Fibroblast of skin of right quadriceps (primary cell): ENCODE data around the gene PPP6R1.

Experiments used
- DNase-seq: peaks from one replicate; pipeline ENCODE4 v3.0.0-alpha.2; 2013

The PPP6R1 gene, protein sequence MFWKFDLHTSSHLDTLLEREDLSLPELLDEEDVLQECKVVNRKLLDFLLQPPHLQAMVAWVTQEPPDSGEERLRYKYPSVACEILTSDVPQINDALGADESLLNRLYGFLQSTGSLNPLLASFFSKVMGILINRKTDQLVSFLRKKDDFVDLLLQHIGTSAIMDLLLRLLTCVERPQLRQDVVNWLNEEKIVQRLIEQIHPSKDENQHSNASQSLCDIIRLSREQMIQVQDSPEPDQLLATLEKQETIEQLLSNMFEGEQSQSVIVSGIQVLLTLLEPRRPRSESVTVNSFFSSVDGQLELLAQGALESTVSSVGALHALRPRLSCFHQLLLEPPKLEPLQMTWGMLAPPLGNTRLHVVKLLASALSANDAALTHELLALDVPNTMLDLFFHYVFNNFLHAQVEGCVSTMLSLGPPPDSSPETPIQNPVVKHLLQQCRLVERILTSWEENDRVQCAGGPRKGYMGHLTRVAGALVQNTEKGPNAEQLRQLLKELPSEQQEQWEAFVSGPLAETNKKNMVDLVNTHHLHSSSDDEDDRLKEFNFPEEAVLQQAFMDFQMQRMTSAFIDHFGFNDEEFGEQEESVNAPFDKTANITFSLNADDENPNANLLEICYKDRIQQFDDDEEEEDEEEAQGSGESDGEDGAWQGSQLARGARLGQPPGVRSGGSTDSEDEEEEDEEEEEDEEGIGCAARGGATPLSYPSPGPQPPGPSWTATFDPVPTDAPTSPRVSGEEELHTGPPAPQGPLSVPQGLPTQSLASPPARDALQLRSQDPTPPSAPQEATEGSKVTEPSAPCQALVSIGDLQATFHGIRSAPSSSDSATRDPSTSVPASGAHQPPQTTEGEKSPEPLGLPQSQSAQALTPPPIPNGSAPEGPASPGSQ

DNA sequence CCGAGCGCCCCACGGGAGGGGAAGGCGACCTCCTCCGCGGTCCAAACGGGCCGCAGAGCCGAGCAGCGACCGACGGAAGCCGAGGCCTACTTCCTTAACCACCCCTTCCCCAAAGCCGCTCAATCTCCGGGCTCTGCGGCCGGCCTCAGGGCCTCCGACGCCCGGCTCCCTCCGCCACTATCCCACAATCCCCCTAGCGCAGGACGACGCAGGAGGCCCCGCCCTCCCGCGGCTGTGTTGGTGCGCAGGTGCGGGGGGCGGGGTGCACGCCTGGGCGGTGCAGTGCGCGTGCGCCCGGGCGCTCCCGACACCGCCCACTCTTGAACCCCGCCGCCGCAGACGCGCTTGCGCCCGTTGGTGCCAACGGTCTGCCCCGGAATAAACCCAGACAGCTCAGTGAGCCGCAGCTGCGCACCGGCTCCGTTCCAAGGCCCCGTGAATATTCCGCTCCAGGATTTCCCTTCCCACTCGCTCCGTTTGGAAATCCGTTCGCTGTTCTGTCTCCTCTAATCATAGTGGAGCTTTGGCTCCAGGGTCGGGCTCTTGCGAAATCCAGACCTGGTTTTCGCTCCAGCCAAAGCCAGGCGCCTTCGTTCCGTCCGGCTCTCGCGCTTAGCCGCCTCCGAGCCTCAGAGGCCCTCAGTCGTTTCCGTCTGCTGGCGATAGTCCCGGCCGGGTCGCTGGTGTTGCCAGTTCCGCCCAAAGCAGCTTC is at the start of gene PPP6R1:
PPP6R1 (minus strand) TSS at position 190 of the 712 bp plus-strand sequence. CDS start 11,914 bp downstream, outside the sequence.
- peak; percentile 100 for DNase-seq

DNA sequence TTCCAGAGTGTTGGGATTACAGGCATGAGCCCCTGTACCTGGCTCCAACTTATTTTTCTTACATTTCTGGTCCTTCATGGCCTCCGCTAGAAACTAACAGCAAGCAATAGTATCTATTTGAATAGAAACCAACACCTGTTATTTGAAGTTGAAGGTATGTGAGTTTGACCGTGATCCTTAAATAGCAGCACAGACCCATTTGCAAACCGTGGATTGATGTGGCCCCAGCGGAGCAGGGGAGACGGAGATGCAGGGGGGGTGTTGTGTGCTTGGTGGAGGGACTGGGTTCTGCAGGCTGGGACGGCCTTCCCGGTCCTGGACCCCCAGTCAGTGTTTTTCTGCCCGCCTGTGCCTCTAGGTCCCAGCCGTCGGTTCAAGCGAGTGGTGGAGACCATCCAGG is 49.5 kb upstream of the PPP6R1 start:
- DNase-seq: no peak

DNA sequence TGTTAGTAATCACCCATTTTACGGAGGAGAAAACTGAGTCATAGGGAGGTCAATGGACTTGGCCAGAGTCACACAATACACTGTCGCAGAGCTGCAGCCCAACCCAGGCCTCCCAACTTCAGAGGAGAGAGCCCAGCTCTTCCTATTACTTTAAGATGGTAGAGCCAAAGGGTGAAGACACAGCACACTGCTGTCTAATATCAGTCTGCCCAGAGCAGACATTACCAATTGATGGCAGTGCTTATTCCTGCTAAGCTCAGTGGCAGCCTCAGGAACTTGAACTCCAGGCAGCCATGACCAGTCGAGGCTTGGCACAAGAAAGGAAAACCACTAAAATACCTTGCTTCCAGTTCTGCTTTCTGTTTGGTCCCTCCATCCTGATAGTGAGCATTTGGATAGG is 47.9 kb upstream of the PPP6R1 start:
- no peak for DNase-seq

DNA sequence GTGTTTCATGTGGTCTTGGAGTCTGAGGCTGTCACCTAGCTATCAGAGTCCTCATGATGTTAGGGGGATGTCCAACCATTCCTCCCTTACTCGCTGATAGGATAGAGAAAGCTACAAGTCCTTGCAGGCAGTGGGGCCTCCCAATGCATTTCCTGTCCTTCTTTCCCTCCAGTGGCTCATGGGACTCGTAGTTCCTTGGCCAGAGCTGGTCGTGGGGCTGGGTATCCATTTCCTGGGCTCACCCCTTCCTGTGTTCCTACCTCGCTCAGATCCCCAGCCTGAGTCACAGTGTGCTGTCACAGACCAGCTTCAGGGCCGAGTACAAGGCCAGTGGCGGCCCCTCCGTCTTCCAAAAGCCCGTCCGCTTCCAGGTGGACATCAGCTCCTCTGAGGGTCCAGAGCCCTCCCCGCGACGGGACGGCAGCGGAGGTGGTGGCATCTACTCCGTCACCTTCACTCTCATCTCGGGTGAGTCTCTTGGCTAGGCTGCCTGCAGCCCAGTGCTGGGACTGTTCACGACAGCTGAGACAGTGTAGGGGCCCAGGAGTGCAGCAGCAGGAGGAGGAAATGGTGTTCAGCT is 47.3 kb upstream of the PPP6R1 start:
- no peak for DNase-seq

DNA sequence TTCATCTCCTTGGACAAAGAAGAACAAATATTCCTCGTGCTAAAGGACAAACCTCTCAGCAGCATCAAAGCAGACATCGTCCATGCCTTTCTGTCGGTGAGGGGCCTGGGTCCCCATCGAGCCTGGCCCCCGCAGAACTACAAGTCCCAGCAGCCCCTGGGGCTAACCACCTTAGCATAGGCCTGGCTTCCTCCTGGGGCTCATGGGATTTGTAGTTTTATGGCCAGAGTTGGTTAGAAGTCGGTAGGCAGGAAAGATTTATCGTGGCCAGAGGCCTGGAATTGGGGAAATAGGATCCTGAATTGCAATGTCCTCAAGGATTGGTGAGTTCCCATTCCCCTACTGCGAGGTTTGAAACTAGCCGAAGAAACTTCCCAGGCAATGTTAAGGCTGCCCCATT is 46.7 kb upstream of the PPP6R1 start:
- no peak for DNase-seq

DNA sequence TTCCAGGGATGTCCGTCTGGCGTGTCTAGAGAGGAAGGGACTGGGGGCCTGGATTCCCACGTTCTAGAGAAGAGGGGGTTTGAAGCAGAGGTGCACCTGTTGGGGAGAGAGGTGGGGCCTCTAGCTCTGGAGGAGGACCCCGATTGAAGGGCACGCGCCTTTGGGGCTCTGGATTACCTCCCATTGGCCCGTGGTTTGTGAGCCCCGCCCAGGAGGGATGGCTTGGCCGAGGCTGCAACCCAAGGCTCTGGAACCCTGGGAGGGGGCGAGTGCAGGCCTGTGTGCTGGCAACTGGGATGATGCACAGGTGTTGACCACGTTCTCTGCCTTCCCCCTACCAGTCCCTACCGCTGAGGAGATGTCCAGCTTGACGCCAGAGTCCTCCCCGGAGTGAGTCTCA is 46.2 kb upstream of the PPP6R1 start:
- no peak for DNase-seq

DNA sequence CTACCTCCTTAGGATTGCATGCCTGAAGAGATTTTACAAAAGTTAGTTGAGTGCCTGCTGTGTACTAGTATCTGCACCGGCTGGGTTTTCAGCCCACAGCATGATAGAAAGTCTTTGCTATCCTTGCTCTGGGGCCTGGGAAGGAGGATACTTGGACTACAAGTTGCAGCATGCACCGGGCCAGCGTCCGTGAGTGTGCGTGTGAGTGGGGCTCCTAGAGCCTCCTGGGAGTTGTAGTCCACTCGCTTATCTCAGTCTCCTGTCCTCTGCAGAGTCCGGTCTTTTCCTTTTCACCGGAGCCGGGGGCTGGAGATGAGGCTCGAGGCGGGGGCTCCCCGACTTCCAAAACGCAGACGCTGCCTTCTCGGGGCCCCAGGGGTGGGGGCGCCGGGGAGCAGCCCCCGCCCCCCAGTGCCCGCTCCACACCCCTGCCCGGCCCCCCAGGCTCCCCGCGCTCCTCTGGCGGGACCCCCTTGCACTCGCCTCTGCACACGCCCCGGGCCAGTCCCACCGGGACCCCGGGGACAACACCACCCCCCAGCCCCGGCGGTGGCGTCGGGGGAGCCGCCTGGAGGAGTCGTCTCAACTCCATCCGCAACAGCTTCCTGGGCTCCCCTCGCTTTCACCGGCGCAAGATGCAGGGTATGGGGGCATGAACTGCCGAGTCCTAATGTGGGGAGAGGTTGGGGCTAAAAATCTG is 45.6 kb upstream of the PPP6R1 start:
- no peak for DNase-seq

DNA sequence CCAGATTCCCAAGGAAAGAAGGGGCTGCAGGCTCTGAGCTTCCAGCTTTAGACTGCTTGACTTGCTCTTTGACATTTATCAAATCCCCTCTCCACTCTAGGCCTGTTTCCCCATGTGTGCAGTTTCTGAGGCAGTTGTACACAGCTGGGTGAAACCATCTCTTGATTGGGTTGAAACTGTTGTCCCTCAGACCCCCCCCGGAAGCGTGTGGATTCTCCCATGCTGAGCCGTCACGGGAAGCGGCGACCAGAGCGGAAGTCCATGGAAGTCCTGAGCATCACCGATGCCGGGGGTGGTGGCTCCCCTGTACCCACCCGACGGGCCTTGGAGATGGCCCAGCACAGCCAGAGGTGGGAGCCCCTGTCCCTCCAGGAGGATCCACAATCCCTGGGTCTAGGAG is 44.7 kb upstream of the PPP6R1 start:
- no peak for DNase-seq

DNA sequence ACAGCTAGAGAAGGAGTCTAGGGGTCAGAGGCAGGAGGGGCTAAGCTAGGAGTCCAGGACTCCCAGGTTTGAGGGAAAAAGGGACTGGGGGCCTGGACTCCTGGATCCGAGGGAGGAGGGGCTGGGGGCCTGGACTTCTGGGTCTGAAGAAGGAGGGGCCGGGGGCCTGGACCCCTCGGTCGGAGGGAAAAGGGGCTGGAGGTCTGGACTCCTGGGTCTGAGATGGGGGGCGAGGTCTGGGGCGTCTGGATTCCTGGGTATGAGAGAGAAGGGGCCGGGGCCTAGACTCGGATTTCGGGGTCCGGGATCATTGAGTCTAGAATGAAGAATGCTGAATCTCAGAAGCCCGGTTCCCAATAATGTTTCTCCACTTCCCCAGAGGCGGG is 43.5 kb upstream of the PPP6R1 start:
- DNase-seq: no peak

DNA sequence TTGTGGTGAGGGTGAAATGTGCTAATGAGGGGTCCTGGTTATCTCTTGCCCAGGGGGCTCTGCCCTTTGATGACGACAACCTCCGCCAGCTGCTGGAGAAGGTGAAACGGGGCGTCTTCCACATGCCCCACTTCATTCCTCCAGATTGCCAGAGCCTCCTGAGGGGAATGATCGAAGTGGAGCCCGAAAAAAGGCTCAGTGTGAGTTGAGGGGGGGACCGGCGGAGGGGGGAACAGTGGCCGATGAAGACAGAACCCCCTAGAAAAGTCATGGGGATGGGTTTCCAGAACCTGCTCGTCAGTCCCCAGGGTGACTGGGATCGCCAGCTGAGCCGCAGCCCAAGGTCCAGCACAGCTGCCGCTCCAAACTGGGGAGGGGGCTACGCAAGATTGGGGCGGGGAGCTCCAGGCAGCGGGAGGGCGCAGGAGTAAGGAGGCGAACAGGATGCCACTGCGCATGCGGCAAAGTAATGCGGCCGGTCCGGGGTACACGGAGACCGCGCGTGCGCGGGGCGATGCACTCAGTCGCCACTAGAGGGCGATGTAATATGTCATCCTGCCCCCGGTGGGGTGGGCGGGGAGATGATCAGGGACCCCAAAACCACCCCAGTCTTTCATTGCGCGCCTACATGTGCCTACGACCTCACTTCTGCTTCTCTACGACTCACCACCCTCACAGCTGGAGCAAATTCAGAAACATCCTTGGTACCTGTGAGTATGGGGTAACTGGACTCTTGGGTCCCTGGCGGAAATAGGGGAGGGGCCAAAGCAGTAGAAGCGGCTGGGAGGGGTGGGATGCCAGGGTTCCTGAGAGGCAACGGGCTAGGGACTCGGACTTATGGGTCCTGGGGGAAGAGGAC is 42.9 kb upstream of the PPP6R1 start:
- DNase-seq: peak; percentile 68

DNA sequence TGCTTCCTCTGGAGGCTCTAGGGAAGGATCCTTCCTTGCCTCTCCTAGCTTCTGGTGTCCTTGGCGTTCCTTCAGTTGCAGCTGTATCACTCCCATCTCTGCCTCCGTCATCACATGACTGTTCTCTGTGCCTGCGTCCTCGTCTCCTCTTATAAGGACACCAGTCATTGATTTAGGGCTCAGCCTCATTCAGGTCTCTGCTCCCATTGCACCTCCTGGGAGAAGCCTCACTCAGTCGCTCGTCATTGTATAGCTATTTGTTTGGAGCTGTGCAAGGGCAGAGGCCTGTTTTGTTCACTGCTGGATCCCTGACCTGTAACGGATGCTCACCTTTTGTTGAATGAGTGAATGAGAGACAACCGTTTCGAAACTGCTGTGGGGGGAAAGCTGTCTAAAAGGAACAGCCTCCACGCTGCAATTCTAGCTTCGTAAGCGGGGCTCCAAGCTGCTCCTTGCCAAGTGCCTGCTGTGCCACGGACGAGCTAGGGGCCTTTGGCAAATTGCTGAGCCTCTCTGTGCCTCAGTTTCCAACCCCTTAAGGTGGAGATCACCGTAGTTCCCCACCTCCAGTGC is 42.2 kb upstream of the PPP6R1 start:
- DNase-seq: no peak

DNA sequence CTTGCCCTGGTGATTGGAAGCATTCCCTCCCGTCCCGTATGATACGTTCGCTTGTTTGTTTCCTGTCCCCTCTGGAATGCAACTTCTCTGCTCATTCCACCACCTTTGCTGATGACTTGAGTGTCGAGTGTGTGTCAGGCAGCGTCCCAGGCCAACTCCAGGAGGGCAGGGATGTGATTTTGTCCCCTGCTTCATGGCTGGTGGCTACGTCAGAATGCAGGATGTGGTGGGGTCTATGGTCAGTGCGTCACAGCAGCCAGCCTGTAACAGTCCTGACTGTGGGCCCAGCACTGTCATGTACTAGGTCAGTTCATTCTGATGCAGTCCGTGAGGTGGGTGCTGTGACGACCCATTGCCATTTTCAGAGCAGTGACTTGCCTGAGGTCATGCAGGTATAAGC is 41.2 kb upstream of the PPP6R1 start:
- DNase-seq: no peak

DNA sequence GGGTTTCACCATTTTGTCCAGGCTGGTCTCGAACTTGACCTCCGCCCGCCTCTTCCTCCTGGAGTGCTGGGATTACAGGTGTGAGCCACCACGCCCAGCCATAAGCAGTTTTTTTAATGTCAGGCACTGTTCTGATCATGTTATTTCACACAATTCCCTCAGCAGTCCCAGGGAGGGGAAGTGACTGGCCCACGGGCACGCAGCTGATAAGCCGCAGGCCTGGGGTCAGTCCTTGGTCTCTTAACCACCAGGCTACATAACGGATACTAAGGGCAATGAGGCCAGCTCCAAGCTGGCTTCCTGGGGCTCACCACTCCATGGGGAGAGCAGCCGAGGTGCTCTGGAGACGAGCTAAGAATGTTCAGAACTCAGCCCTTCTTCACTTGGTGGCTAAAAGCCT is 38.5 kb upstream of the PPP6R1 start:
- no peak for DNase-seq

DNA sequence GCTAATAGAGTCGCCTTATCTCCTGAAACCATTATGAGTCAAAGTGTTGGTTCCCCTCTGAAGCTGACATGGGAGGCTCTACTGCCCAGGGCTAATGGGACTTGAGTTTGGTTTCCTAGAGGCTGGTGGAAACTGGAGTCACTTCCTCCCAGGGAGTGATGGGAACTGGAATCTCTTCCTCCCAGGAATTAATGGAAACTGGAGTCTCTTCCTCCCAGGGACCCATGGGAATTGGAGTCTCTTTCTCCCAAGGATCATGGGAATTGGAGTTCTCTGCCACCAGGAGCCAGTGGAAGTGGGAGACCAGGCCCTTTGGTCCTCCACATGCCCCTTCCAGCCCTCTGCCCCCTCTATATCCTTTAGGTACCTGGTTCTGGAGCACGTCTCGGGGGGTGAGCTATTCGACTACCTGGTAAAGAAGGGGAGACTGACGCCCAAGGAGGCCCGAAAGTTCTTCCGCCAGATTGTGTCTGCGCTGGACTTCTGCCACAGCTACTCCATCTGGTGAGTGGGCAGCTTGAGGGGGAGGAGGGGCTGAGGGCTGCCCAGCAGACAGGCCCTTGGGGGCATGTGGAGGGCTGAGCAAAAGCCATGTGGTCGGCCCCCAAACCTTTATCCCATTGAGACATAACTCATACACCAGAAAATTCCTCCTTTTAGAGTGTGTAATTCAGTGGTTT is 30.4 kb upstream of the PPP6R1 start:
- DNase-seq: no peak

DNA sequence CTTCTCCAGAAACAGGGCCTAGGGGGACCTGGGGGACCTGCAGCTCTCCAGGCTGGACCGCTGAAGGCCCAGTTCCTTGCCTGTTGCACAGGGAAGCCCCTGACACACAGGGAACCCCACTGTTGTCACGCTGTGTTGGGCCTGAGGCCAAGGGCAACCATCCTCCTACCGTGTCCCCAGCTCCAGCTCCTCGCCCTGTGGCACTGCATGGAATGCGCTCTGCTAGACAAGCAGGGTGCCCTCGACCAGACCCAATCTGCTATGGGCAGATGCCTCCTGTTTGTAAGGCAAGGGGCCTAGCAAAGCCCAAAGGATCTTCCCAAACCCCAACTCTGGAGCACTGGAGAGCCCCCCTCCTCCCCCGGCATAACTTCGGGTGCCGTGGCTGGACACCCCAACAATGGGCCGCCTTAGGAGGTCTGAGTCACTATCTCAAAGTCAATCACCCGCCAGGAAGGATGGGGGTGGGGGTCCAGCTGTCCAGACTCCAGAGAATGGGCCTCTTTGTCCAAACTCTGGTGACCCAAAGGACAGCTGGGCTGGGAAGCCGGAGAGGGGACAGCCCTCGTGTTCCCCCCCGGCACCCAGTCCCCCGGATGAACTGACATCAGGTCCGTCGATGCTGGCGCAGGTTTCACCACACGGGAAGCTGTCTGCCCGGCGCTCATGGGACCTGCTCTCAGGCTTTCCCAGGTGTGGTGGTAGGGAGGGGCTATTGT is 28.7 kb upstream of the PPP6R1 start:
- DNase-seq: no peak

DNA sequence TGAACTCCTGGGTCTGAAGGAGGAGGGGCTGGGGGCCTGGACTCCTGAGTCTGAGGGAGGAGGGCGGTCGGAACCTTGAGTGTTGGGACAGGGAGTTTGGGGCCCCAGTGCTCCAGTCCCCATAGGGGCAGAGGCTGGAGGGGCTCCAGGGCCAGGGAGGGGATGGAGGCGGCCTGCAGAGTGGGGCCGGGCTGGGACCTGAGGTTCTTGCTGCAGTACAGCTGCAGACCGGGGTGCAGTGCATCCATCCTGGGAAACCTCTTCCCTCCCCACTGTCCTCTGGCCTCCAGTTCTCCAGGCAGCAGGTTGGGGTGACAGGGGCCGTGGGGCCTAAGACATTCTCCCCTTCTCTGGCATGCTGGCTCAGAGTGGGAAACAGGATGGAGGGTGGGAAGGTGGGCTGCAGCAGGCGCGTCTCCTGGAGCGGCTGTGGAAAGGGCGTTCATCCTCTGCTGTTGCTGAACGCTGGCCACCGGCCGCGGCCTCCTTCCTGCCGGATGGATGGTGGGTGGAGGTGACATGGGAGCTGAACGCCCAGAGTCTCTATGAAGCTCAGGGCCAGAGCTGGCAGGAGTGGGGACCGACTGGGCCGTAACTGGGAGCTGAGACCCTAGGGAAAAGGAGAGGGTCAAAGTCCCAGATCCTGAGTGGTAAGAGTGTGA is 26.5 kb upstream of the PPP6R1 start:
- no peak for DNase-seq

DNA sequence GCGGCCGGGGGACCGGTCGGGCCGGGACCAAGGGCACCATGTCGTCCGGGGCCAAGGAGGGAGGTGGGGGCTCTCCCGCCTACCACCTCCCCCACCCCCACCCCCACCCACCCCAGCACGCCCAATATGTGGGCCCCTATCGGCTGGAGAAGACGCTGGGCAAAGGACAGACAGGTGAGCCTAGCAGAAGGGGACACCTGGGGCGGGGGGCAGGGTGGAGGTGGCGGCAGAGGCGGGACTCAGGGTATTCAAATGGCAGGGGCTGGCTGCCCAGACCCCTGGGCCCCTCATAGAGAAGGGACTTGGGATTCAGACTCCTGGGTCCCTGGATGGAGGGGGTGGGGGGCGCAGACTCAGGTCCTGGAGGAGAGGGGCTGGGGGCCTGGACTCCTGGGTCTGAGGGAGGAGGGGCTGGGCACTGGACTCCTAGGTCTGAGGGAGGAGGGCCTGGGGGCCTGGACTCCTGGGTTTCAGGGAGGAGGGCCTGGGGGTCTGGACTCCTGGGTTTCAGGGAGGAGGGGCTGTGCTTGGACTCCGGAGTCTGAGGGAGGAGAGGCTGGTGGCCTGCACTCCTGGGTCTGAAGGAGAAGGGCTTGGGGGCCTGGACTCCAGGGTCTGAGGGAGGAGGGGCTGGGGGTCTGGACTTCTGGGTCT is 25.7 kb upstream of the PPP6R1 start:
- no peak for DNase-seq

DNA sequence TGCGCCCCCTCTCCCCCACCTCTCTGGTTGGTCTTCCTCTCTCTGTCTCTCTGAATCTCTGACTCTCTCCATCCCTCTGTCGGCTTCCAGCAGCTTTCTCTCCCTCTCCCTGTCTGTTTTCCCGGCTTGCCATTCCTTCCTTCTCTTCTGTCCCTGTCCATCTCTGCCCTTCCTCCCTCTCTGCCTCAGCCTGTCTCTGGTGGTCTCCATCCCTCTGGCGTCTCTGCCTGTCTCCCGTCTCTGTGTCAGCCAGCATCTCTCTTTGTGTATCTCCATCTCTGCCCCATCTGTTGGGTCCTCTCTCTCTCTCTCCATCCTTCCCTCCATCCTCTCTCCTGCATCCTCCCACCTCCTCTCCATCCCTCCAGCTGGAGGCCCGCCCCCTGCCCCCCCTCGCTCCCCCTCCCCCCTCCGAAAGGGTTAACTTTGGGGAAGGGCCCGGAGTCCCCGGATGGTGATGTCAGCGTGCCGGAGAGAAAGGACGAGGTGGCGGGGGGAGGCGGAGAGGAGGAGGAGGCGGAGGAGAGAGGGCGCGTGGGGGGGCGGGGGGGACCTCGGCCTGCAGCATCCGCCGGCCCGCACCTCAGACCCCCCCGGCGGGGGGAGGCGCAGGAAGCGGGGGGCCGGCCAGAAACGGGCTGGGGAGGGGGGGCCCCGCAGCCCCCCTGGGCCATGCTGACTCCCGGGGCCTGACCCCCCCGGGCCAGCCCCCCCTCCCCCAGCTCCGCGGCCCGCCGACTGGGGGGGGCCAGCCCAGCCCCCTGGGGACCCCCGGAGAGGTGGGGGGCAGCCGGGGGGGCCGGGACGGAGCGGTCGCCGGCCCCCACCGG is 24.9 kb upstream of the PPP6R1 start, which contains the start of gene BRSK1:
BRSK1 (plus strand) TSS at position 450 of the 830 bp plus-strand sequence. CDS start 446 bp downstream, outside the sequence.
- DNase-seq: peak; percentile 85
